Heart right ventricle (tissue), 16 donors: ENCODE data around the gene GAL. TPM values are rescaled to one million over a fixed set of nuclear protein-coding genes. Genes with fewer than 3 reads are reported as not detected.

Experiments used
- ATAC-seq, 8 donors: fragments of 200-7000 bp; cut with Tn5 transposase; one replicate each; pipeline ENCODE4 v1.9.1; 2020; ENCODE audit warnings: mild to moderate bottlenecking in 8 of 8, moderate library complexity in 8 of 8, moderate number of reproducible peaks in 1 of 8
- DNase-seq, 2 donors: peaks; one replicate each; pipeline ENCODE4 v3.0.0-alpha.2; 2020
- H3K27ac ChIP-seq, 10 donors: fragments of 200-600 bp; sonication (generic) in 2 of 10; one replicate each; pipeline versions ENCODE4 v1.5.0 to v1.8.0; 2020 to 2022; ENCODE audit warnings: mild to moderate bottlenecking in 3 of 10
- H3K27me3 ChIP-seq, 7 donors: fragments of 200-600 bp; one replicate each; pipeline ENCODE4 v1.8.0; 2021 to 2022; ENCODE audit warnings: mild to moderate bottlenecking in 2 of 7
- H3K36me3 ChIP-seq, 9 donors: fragments of 200-600 bp; sonication (generic) in 1 of 9; one replicate each; pipeline versions ENCODE4 v1.5.0 to v1.8.0; 2020 to 2022; ENCODE audit warnings: mild to moderate bottlenecking in 2 of 9
- H3K4me1 ChIP-seq, 9 donors: fragments of 200-600 bp; sonication (generic) in 1 of 9; one replicate each; pipeline versions ENCODE4 v1.5.0 to v1.8.0; 2020 to 2022; ENCODE audit warnings: mild to moderate bottlenecking in 4 of 9
- H3K4me3 ChIP-seq, 10 donors: fragments of 200-600 bp; sonication (generic) in 2 of 10; one replicate each; pipeline versions ENCODE4 v1.5.0 to v1.8.0; 2020 to 2022; ENCODE audit warnings: mild to moderate bottlenecking in 7 of 10, moderate library complexity in 2 of 10
- H3K9me3 ChIP-seq, 11 donors: fragments of 200-600 bp in 10 of 11; sonication (generic) in 2 of 11; one replicate each; pipeline versions ENCODE4 v1.5.0 to v1.8.0; 2013 to 2022; ENCODE audit warnings: mild to moderate bottlenecking in 2 of 11, control low read depth in 1 of 11, moderate library complexity in 1 of 11
- CTCF ChIP-seq, 9 donors: fragments of 200-600 bp; sonication (generic) in 2 of 9; IDR thresholded peaks; one replicate each; pipeline versions ENCODE4 v1.5.0 to v1.8.0; 2021 to 2022; ENCODE audit warnings: antibody characterized with exemption in 9 of 9, mild to moderate bottlenecking in 5 of 9, moderate library complexity in 1 of 9
- WGBS, 2 donors: extraction: QIAGEN DNeasy Blood & Tissue Kit; methylation state at CpG; one replicate each; pipeline ENCODE4 v1.1.7; 2013; ENCODE audit warnings: inconsistent platforms in 1 of 2; 5-methylcytosine and 5-hydroxymethylcytosine counted together
- intact Hi-C, 10 donors: fragments of 100-400 bp; cut with DNase I; formaldehyde crosslinking; loops; one replicate each; pipeline versions ENCODE4 v1.11.1 to v1.14.2; 2022
- polyA plus RNA-seq, 2 donors: library from polyadenylated mRNA; stranded (reverse); fragments of 200-250 nt; gene quantifications; one replicate each; pipeline ENCODE4 v1.2.3, GENCODE V29; 2013
- total RNA-seq, 10 donors: library from RNA; stranded (reverse); fragmentation: NEBNext Ultra II Directional in 3 of 10; extraction: Animal tissue kit (Norgen Biotek cat#: 25700) in 3 of 10; gene quantifications; one replicate each; pipeline versions ENCODE4 v1.2.1 to v1.2.4, GENCODE V29; 2021 to 2023
- donor health status: Arrhythmogenic right ventricular cardiomyopathy.
- donor health status: ischemic (EF 13 %, LVEDD 7.1; RV severe dilation, severe dysfunction).
- donor health status: healthy with polysubstance abuse.
- donor health status: DM: no; HTN: yes; CAD: no.
- donor health status: DM: no; HTN: no; CAD: no.
- donor health status: ischemic (EF 25% LVEDD 6.9; RV normal size, moderate dysfunction).
- donor health status: ischemic (EF 25% LVEDD 5.7; RV mildly dilated, moderate dysfunction).
- donor health status: healthy.
- donor health status: DM: yes; HTN: yes; CAD: no.
- donor health status: Ischemic cardiomyopathy.
- donor health status: ischemic (EF 35%, LVEDD 5.7; RV mildly dilated, moderate dysfunction).
- donor health status: nonischemic (EF 11% LVEDD 7.7; RV severe dilation, severe dysfunction).
- donor health status: DM: yes; HTN: yes; CAD: no.
- donor health status: PGD.
- donor health status: ischemic (EF 29% LVEDD 5.4; RV normal size, mild dysfunction).
- donor health status: nonischemic (EF 23%, LVEDD 6.1; RV moderate dilation, normal function).

Gene GAL
- total and polyA plus RNA-seq, 12 donors: 0.42 to 2.9 (median 1.1) TPM; not detected in 8

DNA sequence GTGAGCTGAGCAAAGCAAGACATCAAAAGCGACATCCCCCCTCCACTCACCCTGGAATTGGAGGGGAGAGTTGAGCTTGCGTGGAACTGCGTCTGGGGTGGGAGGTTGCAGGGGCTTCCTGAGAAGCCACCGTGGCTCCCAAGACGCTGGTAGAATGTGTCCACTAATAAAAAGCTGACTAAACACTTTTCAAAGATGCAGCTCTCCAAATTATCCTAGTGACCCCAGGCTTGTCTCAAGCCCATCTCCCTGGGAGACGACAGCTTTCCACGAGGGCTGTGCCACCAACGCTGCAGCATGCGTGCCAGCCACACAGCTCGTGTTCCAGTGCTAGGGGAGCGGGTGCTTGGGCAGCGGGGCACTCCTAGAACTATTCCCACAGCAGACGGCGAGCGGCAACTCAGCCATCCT lies 6.3 kb upstream of the GAL start:
- TF ChIP-seq CTCF (IDR thresholded peaks at IDR 0.05): no peak
- peaks cover 0 to 9% (median 0%) of the 10 kb centered on the region in 11 donors for H3K9me3 ChIP-seq
- WGBS, 2 donors: 75 to 82% methylated on average over 15 of the region's 15 CpGs
- H3K27me3 ChIP-seq: peaks cover 0 to 8% (median 3%) of the 10 kb centered on the region in 7 donors
- H3K27ac ChIP-seq: no peak overlapping the region
- no peak for DNase-seq
- no peaks in the 10 kb centered on the region for H3K36me3 ChIP-seq
- H3K4me3 ChIP-seq: no peak overlapping the region
- ATAC-seq: peak in 1 of 8 donors; percentile 5
- intact Hi-C loops: no loop called here
- H3K4me1 ChIP-seq: peaks cover 0 to 16% (median 8%) of the 10 kb centered on the region in 9 donors

DNA sequence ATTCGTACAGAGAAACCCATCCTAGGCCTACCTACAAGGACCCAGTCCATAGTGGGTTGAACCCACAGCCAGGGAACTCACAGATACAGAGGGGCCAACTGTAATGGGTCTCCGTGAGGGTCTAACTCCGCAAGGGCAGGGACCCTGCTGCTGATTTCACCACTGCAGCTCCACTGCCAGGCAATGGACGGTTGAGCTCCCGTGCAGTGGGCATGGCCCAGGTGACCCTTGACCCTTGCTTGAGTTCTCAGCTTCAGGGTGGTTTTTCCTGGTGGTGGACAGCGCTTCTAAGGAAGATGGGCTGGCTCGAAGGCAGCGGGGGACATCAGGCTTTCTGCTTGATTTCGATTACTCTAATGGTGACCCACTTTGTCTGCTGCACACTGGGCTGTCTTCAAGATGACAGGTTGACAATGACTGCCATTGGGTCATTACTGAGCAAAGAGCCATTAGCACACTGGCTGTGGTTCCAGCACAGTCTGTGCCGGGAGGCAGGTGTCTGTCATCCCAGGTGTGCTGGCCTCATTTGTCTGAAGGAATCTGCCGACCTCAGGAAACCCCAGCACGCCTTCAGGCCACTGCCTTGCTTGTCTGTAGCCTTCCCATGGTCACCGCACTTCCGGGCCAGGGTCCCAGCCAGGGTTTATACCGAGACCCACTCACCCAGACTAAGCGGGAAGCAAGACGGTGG lies 3.7 kb upstream of the GAL start:
- intact Hi-C loops: no loop called here
- 88 to 91% methylated on average over 17 of the region's 17 CpGs for WGBS, 2 donors
- Histone ChIP-seq H3K27me3 (peaks cover 16 to 34% (median 27%) of the 10 kb centered on the region in 7 donors), H3K9me3 (no peaks in the 10 kb centered on the region), H3K36me3 (no peaks in the 10 kb centered on the region), H3K4me1 (peaks cover 2 to 26% (median 15%) of the 10 kb centered on the region in 9 donors), H3K27ac (no peak overlapping the region), H3K4me3 (no peak overlapping the region)
- DNase-seq (no peak), ATAC-seq (no peak)
- no peak for TF ChIP-seq CTCF (IDR thresholded peaks at IDR 0.05)

DNA sequence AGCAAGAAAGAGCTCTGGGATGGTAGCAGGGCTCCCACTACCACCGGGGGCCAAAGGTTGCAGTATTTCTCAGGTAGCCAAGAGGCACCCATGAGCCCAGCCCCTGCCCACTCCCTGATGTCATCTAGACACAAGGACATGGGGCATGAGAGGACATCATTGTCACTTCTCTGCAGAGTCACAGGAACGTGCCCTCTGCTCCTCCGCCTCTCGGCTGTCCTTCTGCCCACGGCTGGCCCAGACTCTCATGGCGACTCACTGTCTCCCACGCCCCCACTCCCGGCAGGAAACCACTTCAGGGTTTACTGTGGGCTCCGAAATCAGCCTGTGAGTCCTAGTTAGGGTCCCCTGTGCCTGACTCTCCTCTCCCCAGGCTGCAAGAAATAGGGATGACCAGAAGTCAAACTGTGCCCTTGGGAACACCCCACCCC lies 1.8 kb upstream of the GAL start:
- intact Hi-C loops: no loop called here
- no peak for ATAC-seq
- DNase-seq: no peak

GRCh38 chr11:68683121-68683520 lies 1.2 kb upstream of the GAL start:
- H3K27ac ChIP-seq: no peak overlapping the region
- H3K9me3 ChIP-seq: no peaks in the 10 kb centered on the region
- no peak for TF ChIP-seq CTCF (IDR thresholded peaks at IDR 0.05)
- DNase-seq (no peak), ATAC-seq (no peak)
- no peaks in the 10 kb centered on the region for H3K36me3 ChIP-seq
- H3K4me3 ChIP-seq: no peak overlapping the region
- intact Hi-C loops: no loop called here
- H3K4me1 ChIP-seq: peaks cover 2 to 12% (median 9%) of the 10 kb centered on the region in 9 donors
- 80 to 83% methylated on average over 7 of the region's 7 CpGs for WGBS, 2 donors
- peaks cover 16 to 58% (median 49%) of the 10 kb centered on the region in 7 donors for H3K27me3 ChIP-seq

More for the DNA sequence above, 1.8 kb upstream of the GAL start:
- TF ChIP-seq CTCF (IDR thresholded peaks at IDR 0.05): no peak
- Histone ChIP-seq H3K4me1 (peaks cover 2 to 17% (median 9%) of the 10 kb centered on the region in 9 donors), H3K9me3 (no peaks in the 10 kb centered on the region), H3K27ac (no peak overlapping the region), H3K4me3 (no peak overlapping the region), H3K36me3 (no peaks in the 10 kb centered on the region), H3K27me3 (peaks cover 16 to 53% (median 45%) of the 10 kb centered on the region in 7 donors)
- 75 to 79% methylated on average over 9 of the region's 9 CpGs for WGBS, 2 donors
